Testis (tissue), 2 donors: ENCODE measurements around the gene CFAP410.

Experiments
- POLR2A ChIP-seq: fragments of 450-650 bp; IDR thresholded peaks from one replicate; pipeline ENCODE4 v1.6.1; 2017; ENCODE audit warnings: antibody characterized with exemption, mild to moderate bottlenecking, moderate library complexity
- TF ChIP-seq, protein P1 (sequence below), 3 experiments: fragments of 450-650 bp in 2 of 3; fragments of 200-600 bp in 1 of 3; sonication (generic) in 1 of 3; IDR thresholded peaks; one replicate each; pipeline ENCODE4 v1.5.1; 2016 to 2019; ENCODE audit warnings: antibody characterized with exemption in 3 of 3, mild to moderate bottlenecking in 2 of 3, moderate library complexity in 1 of 3

DNA sequence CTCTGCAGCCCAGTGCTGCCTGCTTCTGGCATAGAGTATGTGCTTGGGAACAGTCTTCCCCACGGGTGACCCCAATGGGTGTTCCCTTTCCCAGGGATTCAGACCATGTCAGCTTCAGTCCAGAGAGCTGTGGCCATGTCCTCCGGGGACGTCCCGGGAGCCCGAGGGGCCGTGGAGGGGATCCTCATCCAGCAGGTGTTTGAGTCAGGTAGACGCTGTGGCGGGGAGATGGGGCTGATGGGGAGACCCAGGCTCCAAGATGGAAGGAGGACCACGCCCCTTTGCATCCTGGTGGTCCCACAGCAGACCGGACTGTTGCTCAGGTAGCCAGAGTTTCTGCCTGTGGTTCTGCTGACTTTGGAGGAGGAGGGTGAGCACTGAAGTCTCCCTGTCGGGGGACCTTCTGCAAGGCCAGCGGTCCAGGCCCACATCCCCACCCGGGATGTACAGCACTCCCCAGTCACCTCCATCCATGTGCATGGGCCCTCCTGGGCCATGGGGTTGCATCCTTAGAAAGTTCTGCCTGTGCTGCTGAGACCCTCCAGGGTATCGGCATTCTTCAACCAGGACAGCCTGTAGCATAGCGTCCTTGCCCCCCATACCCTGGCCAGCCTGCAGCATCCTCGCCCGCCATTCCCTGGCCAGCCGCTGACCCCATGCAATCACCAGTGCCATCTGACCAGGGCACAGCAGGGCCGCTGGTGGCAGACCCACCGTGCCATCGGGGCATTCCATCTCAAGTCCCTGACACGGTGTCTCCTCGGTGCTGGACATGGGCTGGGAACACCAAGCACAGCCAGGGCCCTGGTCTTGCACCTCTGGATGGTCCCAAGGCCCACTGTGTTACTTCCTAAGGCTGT lies 50.7 kb downstream of the CFAP410 start:
- TF ChIP-seq, protein P1, sequence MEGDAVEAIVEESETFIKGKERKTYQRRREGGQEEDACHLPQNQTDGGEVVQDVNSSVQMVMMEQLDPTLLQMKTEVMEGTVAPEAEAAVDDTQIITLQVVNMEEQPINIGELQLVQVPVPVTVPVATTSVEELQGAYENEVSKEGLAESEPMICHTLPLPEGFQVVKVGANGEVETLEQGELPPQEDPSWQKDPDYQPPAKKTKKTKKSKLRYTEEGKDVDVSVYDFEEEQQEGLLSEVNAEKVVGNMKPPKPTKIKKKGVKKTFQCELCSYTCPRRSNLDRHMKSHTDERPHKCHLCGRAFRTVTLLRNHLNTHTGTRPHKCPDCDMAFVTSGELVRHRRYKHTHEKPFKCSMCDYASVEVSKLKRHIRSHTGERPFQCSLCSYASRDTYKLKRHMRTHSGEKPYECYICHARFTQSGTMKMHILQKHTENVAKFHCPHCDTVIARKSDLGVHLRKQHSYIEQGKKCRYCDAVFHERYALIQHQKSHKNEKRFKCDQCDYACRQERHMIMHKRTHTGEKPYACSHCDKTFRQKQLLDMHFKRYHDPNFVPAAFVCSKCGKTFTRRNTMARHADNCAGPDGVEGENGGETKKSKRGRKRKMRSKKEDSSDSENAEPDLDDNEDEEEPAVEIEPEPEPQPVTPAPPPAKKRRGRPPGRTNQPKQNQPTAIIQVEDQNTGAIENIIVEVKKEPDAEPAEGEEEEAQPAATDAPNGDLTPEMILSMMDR (IDR thresholded peaks at IDR 0.05), result no peak
- TF ChIP-seq POLR2A, result no peak
